ENCODE results near the gene SYCN.

GRCh38 chr19:39208175-39208795 is 4.2 kb upstream of the SYCN start:
- TF ChIP-seq CTCF (IDR thresholded peaks at IDR 0.05) (no peak), EZH2 (IDR thresholded peaks at IDR 0.05; ENCODE audit: borderline replicate concordance, insufficient read depth, low read depth, low read length, poor library complexity, severe bottlenecking) (no peak)
